Astrocyte (in vitro differentiated cells and primary cell): ENCODE data around the gene SMIM17.

Experiments used
- CTCF ChIP-seq: IDR thresholded peaks from 2 replicates; pipeline ENCODE4 v1.5.1; 2011; ENCODE audit warnings: low read depth, mild to moderate bottlenecking, inconsistent platforms, low read length, moderate library complexity; ENCODE audit not compliant: insufficient read depth
- EZH2 ChIP-seq: IDR thresholded peaks from 2 replicates; pipeline ENCODE4 v1.6.1; 2012; ENCODE audit warnings: mild to moderate bottlenecking, low read length, inconsistent platforms; ENCODE audit not compliant: insufficient read depth

GRCh38 chr19:56668676-56669075, 25.7 kb downstream of the SMIM17 start:
- TF ChIP-seq CTCF (no peak), EZH2 (no peak)
